GM18909 (cell line): ENCODE measurements around the gene ZBTB40.

Experiments
- ATAC-seq: cut with Tn5 transposase; IDR thresholded peaks from one replicate; pipeline ENCODE4 v1.9.1; 2021; ENCODE audit warnings: mild to moderate bottlenecking; ENCODE audit not compliant: unreplicated experiment, poor library complexity

ZBTB40 gene

GRCh38 chr1:22500058-22500457 lies 48.4 kb downstream of the ZBTB40 start:
- ATAC-seq = no peak

DNA sequence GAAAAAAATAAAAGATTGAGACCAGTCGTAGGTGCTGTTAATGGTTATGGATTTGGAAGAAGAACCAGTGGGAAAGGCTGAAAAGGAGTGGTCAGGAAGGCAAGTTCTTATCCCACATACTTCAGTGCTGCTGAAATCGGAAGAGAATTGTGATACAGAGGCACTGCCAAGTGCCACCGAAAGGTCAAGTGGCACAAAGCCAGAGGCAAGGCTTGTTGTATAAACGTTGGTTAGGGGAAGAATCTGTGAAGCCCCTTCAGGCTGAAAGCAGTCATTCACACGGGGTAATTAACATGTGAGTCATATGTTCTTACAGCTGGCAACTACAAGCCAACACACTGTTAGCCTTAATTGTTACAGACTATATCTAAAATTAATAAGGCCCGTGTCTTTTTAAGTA lies 48.8 kb downstream of the ZBTB40 start:
- no peak for ATAC-seq

GRCh38 chr1:22502202-22502601 lies 50.6 kb downstream of the ZBTB40 start:
- ATAC-seq = no peak

DNA sequence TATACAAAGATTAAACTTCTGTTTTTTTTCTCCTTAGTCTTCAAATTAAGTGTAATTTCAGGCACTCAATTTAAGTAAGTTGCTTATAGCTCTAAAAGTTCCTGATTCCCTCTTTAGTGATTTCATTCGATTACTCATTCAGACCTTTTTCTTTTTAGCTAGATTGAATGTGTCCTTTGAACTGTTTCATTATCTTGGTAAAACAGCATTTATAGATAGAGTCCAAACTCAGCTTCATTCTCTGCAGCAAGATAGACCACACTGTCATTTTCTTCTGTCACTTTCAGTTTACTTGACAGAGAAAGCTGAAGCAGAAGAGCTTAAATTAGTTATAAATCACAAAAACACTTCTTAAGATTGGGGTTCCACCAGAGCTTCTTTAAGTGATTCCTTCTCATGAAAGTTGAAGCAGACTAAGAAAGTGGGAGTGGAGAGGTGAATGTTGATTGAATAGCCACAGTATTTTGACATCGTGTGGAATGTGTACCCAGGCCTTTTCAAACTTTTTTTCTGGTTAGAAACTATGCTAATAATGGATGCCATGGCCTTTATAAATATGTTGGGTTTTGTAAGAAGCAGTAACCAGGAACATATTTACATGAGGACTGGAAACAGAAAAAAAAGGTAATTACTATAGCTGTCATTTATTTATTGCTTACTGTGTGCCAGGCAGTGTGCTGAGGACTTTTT lies 52.2 kb downstream of the ZBTB40 start:
- no peak for ATAC-seq

- no peak for ATAC-seq
These were observed 54.6 kb downstream of the ZBTB40 start for GRCh38 chr1:22506130-22506692.

GRCh38 chr1:22507587-22507986 lies 55.9 kb downstream of the ZBTB40 start:
- ATAC-seq = no peak

- no peak for ATAC-seq
These were observed 56.7 kb downstream of the ZBTB40 start for GRCh38 chr1:22508329-22508728.

DNA sequence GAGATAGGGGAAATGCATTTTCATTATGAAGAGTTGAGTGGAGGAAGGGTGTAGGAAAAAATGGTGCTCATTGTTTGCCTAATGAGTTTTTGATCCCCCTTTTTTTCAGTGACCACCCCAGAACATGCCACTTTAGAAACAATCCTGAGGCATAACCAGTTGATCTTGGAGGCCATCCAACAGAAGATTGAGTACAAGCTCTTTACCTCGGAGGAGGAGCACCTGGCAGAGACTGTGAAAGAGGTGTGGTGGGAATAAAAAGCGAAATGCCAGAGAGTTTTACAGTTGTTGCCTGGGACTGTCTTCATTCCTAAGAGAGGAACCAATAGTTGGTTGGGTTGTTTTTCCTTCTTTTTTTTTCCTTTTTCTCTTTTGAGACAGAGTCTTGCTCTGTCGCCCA lies 57.3 kb downstream of the ZBTB40 start:
- no peak for ATAC-seq

- no peak for ATAC-seq
These were observed 58.2 kb downstream of the ZBTB40 start for GRCh38 chr1:22509815-22510214.

DNA sequence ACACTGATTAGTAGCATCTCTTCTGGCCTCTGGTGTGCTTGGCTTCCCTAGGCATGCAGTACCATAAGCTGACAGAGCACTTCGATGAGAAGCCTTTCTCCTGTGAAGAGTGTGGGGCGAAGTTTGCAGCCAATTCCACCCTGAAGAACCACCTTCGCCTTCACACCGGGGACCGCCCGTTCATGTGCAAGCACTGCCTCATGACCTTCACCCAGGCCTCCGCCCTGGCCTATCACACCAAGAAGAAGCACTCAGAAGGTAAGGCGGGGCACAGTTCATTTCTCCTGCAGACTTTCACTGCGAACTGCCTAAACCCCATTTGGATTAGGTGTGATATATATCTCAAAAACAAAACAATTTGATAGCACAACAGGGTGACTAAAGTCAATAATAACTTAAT lies 61.2 kb downstream of the ZBTB40 start:
- ATAC-seq = no peak

GRCh38 chr1:22516906-22517571 lies 65.4 kb downstream of the ZBTB40 start:
- no peak for ATAC-seq

- ATAC-seq = no peak
These were observed 66.3 kb downstream of the ZBTB40 start for GRCh38 chr1:22517956-22518355.

DNA sequence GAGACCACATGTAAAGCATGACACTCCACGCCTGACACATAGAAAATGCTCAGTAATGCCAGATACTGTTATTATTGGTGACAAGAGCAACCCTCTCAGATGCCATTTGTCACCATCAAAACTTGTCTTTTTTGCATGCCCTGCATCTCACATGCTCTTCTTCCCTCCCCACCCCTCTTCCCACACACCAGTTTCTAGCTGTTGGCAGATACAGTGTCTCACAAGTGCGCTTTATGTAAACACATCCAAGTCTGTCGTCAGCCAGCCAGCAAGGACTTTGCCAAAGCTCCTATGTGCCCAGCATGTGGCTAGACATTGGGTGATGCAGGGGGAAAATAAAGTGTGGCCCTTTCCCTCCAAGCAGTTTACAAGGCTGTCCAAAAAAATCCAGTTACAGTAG lies 66.7 kb downstream of the ZBTB40 start:
- no peak for ATAC-seq

GRCh38 chr1:22520871-22521270 lies 69.2 kb downstream of the ZBTB40 start:
- no peak for ATAC-seq

GRCh38 chr1:22521692-22522091 lies 70.0 kb downstream of the ZBTB40 start:
- no peak for ATAC-seq

DNA sequence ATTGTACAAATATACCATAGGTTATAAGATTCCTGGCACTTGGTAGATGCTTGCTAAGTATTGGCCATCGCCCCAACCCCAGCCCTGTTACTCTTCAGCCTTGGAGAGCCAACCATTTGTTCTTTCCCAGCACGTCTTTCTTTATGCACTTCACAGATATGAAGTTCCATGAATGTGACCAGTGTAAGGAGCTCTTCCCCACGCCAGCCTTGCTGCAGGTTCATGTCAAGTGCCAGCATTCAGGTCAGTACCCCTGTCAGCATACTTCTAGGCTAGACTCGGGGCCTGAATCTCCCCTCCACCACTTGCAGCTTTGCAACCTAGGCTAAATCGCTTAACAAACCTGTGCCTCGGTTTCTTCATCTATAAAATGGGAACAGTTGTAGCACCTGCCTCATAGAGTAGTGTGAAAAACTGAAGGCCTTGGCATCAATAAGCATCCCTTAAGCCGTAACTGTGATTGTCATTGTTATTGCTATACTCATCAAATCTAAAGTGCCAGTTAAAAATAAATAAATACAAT lies 70.6 kb downstream of the ZBTB40 start:
- ATAC-seq = no peak

DNA sequence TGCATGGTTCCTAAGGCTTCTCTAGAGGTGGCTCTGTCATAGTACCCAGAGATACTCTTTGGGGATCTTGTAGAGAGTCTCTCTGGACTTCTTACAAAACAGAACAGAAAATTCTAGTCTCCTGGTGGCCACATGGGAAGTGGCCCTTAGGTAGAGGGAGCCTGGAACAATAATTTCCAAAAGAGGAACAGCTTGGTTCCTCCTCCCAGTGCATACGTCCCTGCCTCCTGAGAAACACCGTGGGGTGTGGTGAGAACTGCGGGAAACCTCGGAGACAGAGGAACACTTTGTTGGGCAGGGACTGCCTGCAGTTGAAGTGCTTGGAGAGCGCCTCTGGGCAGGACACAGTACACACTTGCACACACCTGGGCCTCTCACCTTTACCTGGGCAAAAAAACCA lies 72.8 kb downstream of the ZBTB40 start:
- ATAC-seq = no peak

- ATAC-seq = no peak
These were observed 73.6 kb downstream of the ZBTB40 start for GRCh38 chr1:22525211-22525610.

DNA sequence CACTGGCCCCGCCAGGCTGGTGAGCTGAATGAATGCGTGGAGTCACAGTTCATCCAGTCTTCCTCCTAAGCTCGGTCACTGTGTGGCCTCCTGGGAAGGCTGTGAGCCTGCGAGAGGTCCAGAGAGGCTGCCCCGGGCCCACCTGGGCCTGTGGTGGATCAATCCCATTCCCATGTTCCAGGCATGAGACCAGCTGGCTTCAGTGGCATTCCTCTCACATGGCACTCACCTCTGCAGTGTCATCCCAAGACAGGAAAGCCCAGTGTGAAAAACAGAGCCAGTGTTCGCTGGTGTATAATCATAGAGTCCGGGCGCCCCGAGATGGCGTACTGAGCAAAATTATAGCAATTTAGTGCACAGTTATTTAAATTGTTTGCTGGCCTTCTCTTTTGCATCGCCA lies 74.0 kb downstream of the ZBTB40 start:
- ATAC-seq = no peak

- no peak for ATAC-seq
These were observed 74.4 kb downstream of the ZBTB40 start for GRCh38 chr1:22526098-22526497.

DNA sequence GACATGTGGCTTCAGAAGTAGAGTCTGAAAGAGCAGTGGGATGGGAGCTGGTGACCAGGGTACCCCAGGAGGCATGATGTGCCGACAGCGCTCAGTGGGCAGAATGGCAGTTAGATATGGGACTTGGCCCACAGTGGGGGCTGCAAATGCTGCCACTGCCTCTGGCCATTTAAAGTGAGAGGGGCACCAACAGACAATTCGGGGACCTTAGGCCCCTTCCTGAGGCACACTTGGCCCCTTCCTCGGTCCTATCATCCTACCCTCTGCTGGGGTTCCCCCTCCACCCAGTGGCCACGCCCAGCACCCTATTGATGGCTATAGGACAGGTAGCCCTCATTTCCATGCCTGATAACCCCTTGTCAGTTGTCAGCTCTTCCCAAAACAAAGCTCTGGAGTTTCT lies 75.0 kb downstream of the ZBTB40 start:
- ATAC-seq = no peak

DNA sequence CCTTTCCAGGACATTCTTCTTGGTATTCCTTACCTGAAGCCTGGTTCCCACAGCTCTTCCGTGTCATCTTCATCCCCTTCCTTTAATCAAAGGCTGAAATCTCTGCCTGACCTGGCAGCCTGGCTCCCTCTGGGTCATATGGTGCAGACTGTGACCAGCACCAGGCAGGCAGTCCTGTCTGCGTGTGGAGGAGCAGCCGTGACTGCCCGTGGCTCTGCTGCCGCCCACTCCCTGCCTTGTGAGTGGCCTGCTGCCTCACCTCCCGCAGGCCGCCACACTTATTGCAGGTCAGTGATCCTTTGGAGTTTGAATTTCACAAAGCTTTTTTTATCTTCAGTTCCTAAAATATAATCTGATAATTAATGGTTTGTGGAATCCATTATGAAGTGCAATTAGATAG lies 75.5 kb downstream of the ZBTB40 start:
- no peak for ATAC-seq
